Measurements from ENCODE around the gene ABCC10.

DNA sequence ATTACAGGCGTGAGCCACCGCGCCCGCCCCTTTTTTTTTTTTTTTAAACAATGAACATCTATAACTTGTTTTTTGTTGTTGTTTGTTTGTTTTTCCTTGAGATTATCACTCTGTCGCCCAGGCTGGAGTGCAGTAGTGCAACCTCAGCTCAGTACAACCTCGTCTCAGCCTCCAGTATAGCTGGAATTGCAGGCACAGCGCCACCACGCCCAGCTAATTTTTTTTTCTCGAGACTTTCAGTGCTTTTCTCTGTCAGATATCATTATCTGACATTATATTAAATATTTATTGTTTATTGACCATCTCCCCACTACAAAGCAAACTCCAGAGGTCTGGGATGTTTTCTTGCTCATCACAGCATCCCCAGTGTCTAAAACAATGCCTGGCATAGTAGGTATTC, 30.3 kb downstream of the ABCC10 start:
- TF ChIP-seq EP300 (IDR thresholded peaks at IDR 0.05): no peak
- TF ChIP-seq, protein P1, sequence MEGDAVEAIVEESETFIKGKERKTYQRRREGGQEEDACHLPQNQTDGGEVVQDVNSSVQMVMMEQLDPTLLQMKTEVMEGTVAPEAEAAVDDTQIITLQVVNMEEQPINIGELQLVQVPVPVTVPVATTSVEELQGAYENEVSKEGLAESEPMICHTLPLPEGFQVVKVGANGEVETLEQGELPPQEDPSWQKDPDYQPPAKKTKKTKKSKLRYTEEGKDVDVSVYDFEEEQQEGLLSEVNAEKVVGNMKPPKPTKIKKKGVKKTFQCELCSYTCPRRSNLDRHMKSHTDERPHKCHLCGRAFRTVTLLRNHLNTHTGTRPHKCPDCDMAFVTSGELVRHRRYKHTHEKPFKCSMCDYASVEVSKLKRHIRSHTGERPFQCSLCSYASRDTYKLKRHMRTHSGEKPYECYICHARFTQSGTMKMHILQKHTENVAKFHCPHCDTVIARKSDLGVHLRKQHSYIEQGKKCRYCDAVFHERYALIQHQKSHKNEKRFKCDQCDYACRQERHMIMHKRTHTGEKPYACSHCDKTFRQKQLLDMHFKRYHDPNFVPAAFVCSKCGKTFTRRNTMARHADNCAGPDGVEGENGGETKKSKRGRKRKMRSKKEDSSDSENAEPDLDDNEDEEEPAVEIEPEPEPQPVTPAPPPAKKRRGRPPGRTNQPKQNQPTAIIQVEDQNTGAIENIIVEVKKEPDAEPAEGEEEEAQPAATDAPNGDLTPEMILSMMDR (IDR thresholded peaks at IDR 0.05): no peak
